Omental fat pad (tissue), 4 donors: ENCODE data around the gene AGAP2. TPM values are rescaled to one million over a fixed set of nuclear protein-coding genes. Genes with fewer than 3 reads are reported as not detected.

Source experiments
- ATAC-seq: fragments of 150-250 bp; one replicate; pipeline ENCODE4 v1.9.1; 2016; ENCODE audit warnings: mild to moderate bottlenecking, moderate library complexity; ENCODE audit not compliant: low FRiP score
- DNase-seq: peaks from one replicate; pipeline ENCODE4 v3.0.0-alpha.2; 2019; ENCODE audit warnings: low spot score
- total RNA-seq, 4 donors: library from RNA; depleted of rRNA; stranded (reverse); fragments of >200 nt; gene quantifications; one replicate each; pipeline ENCODE4 v1.1.0, GENCODE V29; 2016
- TF ChIP-seq, protein P1 (sequence below), 3 donors: fragments of 450-650 bp; IDR thresholded peaks; one replicate each; pipeline ENCODE4 v1.5.1; 2016 to 2017; ENCODE audit warnings: antibody characterized with exemption in 3 of 3, mild to moderate bottlenecking in 3 of 3, moderate library complexity in 2 of 3

The AGAP2 gene
- total RNA-seq, 4 donors from 2014 or later = 1.2 to 7.1 (median 1.9) TPM

DNA sequence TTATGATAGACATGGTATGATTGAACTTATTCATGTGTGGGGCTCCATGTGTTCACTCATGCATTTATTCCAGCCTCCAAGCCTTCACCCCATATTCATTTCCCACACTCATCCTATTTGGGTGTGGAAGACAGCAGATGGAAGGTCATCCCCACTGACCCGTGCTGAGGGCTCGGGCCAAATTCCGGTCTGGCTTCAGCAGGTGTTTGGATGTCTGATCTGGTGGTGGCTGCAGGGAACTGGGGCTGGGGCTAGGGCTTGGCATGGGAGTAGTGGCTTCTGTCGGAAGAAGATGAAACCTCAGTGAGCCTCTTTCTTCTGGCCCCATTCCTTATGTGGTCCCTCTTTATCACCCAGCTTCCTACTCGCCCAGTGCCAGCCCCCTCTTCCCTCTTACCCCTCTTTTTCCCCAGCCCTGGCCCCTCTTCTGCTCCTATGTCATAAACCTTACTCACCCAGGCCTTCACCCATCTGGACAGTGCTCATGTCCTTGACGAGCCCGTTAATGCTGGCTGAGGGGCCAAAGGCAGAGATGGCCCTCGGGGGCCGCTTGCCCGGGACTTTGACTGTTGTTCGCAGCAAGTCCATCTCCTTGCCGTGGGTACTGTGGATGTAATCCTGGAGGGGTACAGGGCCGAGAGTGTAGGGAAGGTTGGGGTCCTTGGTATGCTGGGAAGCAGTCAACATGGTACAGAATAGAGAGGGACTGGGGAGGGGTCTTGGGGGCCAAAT, 8.0 kb downstream of the AGAP2 start:
- DNase-seq (no peak), ATAC-seq (no peak)
- TF ChIP-seq, protein P1, sequence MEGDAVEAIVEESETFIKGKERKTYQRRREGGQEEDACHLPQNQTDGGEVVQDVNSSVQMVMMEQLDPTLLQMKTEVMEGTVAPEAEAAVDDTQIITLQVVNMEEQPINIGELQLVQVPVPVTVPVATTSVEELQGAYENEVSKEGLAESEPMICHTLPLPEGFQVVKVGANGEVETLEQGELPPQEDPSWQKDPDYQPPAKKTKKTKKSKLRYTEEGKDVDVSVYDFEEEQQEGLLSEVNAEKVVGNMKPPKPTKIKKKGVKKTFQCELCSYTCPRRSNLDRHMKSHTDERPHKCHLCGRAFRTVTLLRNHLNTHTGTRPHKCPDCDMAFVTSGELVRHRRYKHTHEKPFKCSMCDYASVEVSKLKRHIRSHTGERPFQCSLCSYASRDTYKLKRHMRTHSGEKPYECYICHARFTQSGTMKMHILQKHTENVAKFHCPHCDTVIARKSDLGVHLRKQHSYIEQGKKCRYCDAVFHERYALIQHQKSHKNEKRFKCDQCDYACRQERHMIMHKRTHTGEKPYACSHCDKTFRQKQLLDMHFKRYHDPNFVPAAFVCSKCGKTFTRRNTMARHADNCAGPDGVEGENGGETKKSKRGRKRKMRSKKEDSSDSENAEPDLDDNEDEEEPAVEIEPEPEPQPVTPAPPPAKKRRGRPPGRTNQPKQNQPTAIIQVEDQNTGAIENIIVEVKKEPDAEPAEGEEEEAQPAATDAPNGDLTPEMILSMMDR (IDR thresholded peaks at IDR 0.05) = no peak

DNA sequence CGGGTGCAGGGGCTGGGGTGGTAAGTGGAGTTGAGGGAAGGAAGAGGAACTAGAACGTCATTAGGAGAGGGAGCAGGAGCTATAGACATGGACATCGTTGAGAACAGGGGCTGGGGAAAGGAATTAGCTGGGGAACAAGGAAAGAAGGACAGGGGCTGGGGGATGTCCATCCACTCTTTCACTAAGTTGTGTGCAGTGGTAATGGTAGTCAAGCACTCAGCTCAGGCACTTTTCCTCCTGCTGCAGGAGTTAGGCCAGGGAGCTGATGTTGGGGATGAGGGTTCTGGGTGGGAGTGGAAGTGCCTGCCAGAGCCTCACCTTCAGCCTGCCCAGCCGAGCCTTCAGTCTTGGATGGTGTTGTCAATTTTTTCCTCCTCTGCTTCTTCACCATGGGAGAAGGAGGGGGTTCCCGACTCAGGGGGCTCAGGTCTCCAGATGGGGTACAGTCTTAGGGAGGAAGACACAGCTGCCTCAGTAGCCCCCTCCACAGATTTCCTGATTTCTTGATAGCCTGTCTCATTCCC, 9.2 kb downstream of the AGAP2 start:
- no peak for ATAC-seq
- DNase-seq = no peak

DNA sequence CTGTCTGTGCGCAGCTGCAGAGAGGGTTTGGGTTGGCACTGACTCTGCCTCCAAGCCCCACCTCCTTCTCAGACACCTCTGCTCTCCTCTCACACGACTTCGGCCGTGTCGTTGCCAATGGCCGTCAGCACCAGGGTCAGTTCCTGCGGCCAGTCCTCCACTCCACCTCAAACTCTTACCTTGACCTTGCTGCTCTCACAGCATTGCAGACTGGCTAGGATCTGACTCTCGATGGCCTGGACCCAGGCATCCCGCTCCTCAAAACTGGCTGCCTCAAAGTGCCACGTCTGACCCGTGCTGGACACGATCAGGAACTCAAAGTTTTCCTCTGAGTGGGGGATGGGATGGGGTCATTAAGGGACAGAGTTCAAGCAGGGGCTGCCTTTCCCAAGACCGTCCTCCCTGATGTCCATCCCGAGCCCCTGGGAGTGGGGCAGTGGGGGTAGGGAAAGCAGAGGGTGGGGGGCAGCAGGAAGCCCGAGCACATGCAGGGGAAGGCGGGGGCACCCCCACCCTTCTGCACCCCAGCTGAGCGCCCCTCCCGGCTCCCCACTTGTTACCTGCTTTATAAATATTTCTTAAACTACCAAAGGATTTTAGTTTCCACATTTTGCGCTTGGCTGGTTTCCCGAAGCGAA, 10.7 kb downstream of the AGAP2 start:
- TF ChIP-seq, protein P1 (IDR thresholded peaks at IDR 0.05) = no peak
- no peak for ATAC-seq
- no peak for DNase-seq

More for the DNA sequence above, 9.2 kb downstream of the AGAP2 start:
- TF ChIP-seq, protein P1 (IDR thresholded peaks at IDR 0.05) = no peak

DNA sequence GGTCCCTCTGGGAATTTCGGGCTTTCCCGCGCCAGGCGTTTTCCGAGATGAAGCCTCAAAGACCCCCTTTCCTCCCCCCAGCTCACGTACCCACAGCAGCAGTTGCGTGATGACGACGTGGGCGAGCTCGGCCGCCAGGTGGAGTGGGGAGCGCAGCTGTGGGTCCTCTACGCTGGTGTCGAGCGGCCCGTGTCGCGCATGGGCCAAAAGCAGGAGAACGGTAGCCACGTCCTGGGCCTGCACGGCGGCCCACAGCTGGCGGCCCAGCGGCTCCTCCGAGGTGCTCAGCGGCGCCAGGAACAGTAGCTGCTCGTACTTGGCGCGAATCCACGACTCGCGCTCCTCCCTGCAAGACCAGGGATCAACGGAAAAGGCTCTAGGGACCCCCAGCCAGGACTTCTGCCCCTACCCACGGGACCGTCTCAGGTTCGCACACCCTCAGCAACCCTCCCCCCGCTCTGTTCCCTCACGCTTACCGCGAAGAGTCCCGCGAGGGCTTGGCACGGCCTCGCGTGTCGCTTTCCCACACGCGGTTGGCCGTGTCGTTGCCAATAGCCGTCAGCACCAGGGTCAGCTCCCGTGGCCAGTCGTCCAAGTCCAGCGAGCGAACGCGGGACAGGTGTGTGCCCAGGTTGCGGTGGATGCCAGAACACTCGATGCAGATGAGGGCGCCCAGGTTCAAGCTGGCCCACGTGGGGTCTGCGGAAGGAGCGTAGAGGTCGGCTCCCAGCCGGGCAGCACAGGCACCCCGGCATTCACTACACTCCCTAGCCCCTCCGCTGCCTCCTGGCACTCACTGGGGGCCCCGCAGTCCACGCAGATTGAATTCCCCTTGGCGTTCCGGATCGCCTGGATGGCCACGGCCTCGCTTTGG, 11.4 kb downstream of the AGAP2 start:
- peak; percentile 19 for ATAC-seq

DNA sequence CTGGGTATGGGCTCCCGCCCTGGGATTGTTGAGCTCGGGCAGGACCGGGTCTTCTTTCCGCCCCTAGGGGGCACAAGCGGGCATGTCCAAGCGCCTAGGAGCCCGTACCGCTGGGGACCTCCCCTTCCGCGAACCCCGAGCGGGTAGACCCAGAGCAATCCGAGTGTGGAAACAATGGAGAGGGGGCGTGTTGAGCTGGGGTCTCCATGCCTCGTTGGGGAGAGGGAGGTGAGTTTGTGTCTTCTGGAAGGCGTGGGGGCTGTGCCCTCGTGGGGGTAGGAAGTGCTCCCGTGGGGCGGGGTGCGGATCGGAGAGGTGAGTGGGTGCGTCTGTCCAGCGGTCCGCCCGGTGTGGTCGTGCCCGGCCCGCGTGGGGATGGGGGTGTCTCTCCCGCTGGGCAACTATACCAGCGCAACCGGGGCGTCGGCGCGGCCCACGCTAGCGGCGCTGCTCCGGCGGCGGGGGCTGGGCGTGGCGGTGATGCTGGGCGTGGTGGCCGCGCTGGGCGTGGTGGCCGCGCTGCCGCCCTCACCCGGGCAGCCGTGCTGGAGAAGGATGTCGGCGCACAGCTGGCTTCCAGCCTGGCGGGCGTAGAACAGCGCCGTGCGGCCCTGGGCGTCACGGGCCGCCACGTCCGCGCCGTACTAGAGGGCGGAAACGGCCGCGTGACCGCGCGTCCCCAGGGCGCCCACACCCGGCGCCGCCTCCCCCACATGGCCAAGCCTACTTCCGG, 12.2 kb downstream of the AGAP2 start:
- DNase-seq (no peak), ATAC-seq (peak; percentile 78)
- TF ChIP-seq, protein P1 (IDR thresholded peaks at IDR 0.05) = peak in 1 of 3 donors; percentile 26

More for the DNA sequence above, 11.4 kb downstream of the AGAP2 start:
- no peak for DNase-seq
- TF ChIP-seq, protein P1 (IDR thresholded peaks at IDR 0.05) = no peak

DNA sequence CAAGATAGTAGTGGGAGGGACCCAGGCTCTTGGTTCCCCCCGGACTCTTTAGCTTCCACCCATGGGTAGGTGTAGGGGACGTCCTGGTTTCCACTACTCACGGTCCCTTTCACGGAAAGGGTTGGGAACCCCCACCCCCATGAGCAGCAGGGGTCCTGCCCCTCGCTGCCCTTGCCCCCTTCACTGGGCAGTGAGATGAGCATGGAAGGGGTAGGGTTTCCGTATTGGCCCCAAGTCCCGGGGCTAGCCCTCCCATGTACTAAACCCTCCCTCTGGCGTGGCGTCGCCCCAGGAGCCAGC, 12.7 kb downstream of the AGAP2 start:
- no peak for ATAC-seq
- TF ChIP-seq, protein P1 (IDR thresholded peaks at IDR 0.05) = no peak
- no peak for DNase-seq
